CD4-positive, alpha-beta T cell treated with Interleukin-6 for 4 hours (primary cell): Measurements from ENCODE around the gene PLK2.
A peak's percentile ranks its signal among the peaks of the same experiment; 100 is the strongest.

ENCODE experiments used
- DNase-seq: peaks from one replicate; pipeline ENCODE4 v3.0.0-alpha.2; 2020; ENCODE audit warnings: mixed read lengths

Gene PLK2

DNA sequence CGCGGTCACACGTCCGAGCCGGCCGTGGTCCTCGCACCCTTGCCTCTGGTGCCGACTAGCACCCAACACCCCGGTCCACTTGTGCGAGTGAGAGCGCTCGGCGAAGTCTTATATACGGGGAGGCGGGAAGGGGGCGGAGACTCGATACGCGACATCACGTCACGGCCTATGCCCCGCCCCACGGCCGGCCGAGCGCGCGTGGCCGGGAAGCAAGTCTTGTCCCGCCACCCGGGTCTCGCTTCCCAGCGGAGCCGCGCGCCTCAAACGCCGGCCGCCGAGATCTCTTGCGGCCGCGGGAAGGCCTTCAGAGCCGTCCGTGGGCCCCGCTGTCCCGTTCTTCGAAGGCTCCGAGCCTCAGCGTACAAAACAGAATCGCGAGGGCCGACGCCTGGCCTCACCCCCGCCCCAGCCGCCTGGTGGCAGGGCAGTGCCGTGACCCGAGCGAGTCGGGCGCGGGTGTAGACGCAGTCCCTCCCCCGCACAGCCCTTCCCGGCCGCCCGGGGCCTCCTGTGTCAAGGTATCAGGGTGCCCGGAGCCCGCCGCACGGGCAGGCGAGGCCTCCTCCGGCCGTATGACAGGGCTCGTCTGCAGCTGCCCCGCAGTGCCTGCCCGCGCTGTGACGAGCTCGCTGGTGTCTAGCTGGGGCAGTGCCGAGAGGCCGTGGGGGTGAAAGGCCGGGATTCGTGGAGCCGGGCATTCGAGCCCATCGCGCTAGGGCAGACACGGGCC lies at the start of gene PLK2:
Gene PLK2, minus strand, starts transcription at position 85 of the 730 bp plus-strand sequence. CDS start 127 bp downstream, outside the sequence.
- peak; percentile 93 for DNase-seq

DNA sequence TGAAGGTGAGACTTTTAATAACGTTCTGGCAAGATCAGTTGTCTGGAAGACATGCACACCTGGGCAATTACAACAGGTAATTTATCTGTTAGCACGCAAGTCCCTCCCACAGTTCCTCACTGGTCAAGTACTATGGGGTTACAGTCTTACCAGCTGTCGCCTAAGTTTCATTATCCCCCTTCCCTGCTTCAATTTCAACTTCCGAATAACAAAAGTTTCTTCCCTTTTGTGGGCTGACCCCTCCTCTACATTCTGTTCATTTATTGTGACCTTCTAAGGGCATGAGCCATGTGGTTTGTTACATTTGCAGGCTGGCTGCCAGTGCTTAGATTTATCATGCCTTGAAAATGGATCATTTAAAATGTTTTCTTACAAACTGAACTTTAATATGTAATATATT lies 47.8 kb upstream of the PLK2 start:
- DNase-seq: no peak

GRCh38 chr5:58505971-58506640 lies 46.2 kb upstream of the PLK2 start:
- DNase-seq: no peak

GRCh38 chr5:58505502-58505901 lies 45.6 kb upstream of the PLK2 start:
- no peak for DNase-seq

GRCh38 chr5:58504766-58505165 lies 44.9 kb upstream of the PLK2 start:
- no peak for DNase-seq

DNA sequence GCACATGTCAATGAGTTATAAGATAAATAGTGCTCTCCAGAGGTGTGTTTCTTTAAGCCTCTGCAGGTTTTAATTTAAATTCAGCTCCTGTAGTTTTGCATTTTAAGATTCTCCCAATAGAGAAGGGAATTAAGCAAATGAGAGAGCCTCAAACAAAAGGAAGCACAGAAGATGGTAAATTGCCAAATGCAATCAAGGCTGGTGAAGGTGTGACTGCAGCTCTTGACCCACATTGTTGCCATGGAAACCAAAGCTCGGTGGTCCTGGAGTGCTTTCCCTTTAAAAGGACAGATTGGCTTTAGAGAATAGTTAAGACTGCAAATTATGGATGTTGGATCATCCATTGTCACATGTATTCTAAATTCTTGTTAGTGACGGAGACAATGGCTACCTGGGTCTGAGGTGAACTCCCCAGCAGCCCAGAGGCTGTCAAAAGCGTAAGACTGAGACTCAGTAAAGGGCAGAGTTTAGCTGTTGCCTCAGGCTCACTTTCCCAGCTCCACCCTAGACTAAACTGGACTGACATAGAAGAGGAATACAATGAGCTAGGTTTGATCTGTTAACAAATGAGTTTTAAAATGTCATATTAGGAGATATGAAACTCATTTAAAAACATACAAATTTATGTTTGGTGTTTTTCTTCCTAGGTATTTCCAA lies 43.6 kb upstream of the PLK2 start:
- no peak for DNase-seq

- no peak for DNase-seq
Measured at GRCh38 chr5:58501778-58502417, 42.0 kb upstream of the PLK2 start.

- DNase-seq: no peak
Measured at GRCh38 chr5:58499941-58500340, 40.1 kb upstream of the PLK2 start.

DNA sequence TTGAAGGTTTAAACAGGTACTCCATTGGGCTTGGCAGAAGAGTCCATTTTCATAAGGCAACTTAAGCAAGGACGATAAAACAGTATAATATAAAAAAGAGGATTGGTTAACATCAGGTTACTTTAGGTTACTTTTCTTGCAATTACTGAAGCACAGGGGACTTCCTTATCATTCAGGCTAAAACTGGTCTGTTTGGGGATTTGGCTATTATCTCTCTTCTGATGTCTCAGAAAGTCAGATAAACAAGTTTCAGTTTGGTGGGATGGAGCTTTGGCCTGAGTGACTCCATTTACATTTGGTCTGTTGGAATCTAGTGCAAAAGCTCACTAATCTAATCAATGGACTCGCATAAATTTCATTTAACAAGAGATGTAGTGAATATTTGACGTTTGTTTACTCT lies 39.3 kb upstream of the PLK2 start:
- DNase-seq: no peak

- no peak for DNase-seq
Measured at GRCh38 chr5:58498340-58498942, 38.6 kb upstream of the PLK2 start.

GRCh38 chr5:58497921-58498320 lies 38.0 kb upstream of the PLK2 start:
- no peak for DNase-seq

DNA sequence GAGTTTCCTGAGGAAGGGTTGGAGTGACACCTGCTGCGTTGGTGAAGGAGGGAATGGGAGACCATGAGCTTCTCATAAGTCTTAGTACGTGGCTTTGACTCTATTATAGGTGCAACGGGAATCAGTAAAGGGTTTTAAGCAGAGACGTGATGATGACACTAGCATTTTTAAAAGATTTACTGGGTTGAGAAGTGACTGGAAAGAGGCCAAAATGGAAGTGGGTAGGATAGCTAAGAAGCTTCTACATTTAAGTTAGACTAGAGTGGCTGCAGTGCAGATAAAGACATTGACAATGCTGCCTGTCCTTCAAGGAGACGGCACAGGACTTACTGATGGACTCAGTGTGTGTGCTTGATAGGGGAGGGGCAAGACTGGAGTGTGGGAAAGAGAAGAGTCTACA lies 37.5 kb upstream of the PLK2 start:
- no peak for DNase-seq

- no peak for DNase-seq
Measured at GRCh38 chr5:58496488-58496887, 36.6 kb upstream of the PLK2 start.

- no peak for DNase-seq
Measured at GRCh38 chr5:58493141-58493540, 33.3 kb upstream of the PLK2 start.

GRCh38 chr5:58491216-58491892 lies 31.5 kb upstream of the PLK2 start, which contains the start of gene GAPT:
TSS of gene GAPT (plus strand) at chr5:58491435. CDS start at chr5:58494537, 3,102 bp downstream.
- no peak for DNase-seq

GRCh38 chr5:58490402-58491050 lies 30.6 kb upstream of the PLK2 start:
- no peak for DNase-seq

GRCh38 chr5:58486290-58486689 lies 26.4 kb upstream of the PLK2 start:
- no peak for DNase-seq

DNA sequence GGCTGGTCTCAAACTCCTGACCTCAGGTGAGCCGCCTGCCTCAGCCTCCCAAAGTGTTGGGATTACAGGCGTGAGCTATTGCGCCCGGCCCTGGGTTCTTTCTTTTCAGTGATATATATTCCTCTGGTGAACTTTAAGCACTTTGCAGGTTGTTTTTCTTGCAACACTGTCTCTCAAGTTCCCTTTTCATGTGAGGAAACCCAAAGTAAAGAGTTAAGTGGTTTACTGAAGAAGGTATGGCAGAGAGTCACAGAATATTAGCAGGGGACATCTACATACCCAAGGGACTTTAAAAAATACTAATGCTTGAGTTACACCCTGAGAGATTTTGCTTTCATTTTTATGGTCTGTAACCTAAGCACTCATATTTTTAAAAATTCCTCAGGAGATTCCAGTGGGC lies 24.6 kb upstream of the PLK2 start:
- DNase-seq: no peak

GRCh38 chr5:58482536-58482935 lies 22.6 kb upstream of the PLK2 start:
- no peak for DNase-seq

DNA sequence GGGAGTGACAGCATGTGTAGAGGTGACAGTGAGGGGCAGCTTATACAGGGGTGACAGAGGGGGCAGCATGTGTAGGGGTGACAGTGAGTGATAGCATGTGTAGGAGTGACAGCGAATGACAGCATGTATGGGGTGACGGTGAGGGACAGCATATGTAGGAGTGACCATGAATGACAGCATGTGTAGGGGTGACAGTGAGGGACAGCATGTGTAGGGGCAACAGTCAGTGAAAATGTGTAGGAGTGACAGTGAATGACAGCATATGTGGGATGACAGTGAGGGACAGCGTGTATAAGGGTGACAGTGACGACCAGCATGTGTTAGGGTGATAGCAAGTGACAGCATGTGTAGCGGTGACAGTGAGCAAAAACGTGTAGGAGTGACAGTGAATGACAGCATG lies 21.9 kb upstream of the PLK2 start:
- DNase-seq: no peak

DNA sequence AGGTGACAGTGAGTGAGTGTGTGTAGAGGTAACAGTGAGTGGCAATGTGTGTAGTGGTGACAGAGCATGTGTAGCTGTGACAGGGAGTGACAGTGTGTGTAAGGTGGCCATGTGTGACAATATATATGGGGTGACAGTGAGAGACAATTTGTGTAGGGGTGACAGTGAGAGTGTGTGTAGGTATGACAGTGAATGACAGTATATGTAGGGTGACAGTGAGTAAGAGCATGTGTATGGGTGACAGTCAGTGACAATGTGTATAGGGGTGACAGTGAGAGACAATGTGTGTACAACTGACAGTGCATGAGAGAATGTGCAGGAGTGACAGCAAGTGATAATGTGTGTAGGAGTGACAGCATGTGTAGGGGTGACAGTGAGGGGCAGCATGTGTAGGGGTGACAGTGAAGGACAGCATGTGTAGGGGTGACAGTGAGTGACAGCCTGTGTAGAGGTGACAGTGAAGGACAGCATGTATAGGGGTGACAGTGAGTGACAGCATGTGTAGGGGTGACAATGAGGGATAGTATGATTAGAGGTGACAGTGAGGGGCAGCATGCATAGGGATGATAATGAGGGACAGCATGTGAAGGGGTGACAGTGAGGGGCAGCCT lies 21.3 kb upstream of the PLK2 start:
- DNase-seq: no peak
